Vagina (tissue), 2 donors: ENCODE measurements around the gene DDB1.

Source experiments
- POLR2A ChIP-seq, 2 donors: fragments of 450-650 bp; IDR thresholded peaks; one replicate each; pipeline ENCODE4 v1.6.1; 2017; ENCODE audit warnings: antibody characterized with exemption in 2 of 2, mild to moderate bottlenecking in 2 of 2, moderate library complexity in 2 of 2
- POLR2AphosphoS5 ChIP-seq, 2 donors: sonication (generic); formaldehyde crosslinking; IDR thresholded peaks; one replicate each; pipeline ENCODE4 v1.9.0; 2017; ENCODE audit warnings: antibody characterized with exemption in 2 of 2, mild to moderate bottlenecking in 2 of 2, low read depth in 1 of 2; ENCODE audit not compliant: insufficient read depth in 1 of 2

DNA sequence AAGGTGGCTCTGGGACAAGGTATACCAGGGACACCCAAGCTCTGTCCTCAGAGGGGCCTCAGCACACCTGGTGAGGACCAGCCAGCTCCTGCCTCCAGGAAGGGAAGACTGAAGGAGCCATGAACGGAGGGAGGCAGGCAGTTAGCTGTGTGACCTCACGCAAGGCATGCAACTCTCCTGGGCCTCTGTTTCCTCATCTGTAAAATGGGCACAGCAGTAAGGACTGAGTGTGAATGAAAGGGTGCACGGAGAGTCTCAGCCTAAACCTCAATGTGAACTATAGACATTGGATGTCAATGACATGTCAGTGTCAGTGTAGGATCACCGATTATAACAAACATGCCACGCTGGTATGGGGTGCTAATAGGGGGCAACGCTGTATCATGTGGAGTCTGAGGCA is 73.5 kb downstream of the DDB1 start:
- TF ChIP-seq POLR2AphosphoS5 (IDR thresholded peaks at IDR 0.05; ENCODE audit: insufficient read depth in 1 of 2, low read depth in 1 of 2) = no peak
- TF ChIP-seq POLR2A (IDR thresholded peaks at IDR 0.05) = no peak
